A549 (cell line): ENCODE measurements around the gene MYO18B. TPM values are rescaled to one million over a fixed set of nuclear protein-coding genes. Genes with fewer than 3 reads are reported as not detected.

Experiments
- ATAC-seq, 2 experiments: fragments of 200-7000 bp in 1 of 2; fragments of >200 bp in 1 of 2; cut with Nextera tagmentation in 1 of 2; cut with Tn5 transposase in 1 of 2; 3 replicates each; pipeline versions ENCODE4 v1.8.0 to v1.9.1; 2018 to 2020; ENCODE audit warnings: mild to moderate bottlenecking in 1 of 2, moderate library complexity in 1 of 2
- CTCF ChIA-PET: fragments of 300-600 bp; sonication (Branson Sonifier 250); formaldehyde crosslinking; extraction: SDS; loops from one replicate; lab custom pipeline; 2021; ENCODE audit warnings: antibody characterized with exemption, inconsistent platforms; lab: Yijun Ruan, JAX
- POLR2A ChIA-PET: fragments of 350-600 bp; formaldehyde crosslinking; extraction: SDS; loops from one replicate; lab custom pipeline; 2021; ENCODE audit warnings: antibody characterized with exemption, inconsistent platforms; lab: Yijun Ruan, JAX
- DNase-seq, 2 experiments: peaks; one replicate each; pipeline versions ENCODE4 v3.0.0 to v3.0.0-alpha.2; 2011 to 2016; ENCODE audit warnings: low read depth in 1 of 2, low spot score in 1 of 2
- FAIRE-seq: peaks from 2 replicates; lab custom pipeline; 2011; peaks lifted over from hg19 to GRCh38; lab: Jason Lieb, UNC
- H3K27ac ChIP-seq, 2 experiments: fragments of >200 bp; sonication (Bioruptor Twin); formaldehyde crosslinking; 3 replicates each; pipeline ENCODE4 v1.5.1; 2016 to 2017
- H3K4me1 ChIP-seq: fragments of >200 bp; sonication (Bioruptor Twin); formaldehyde crosslinking; 3 replicates; pipeline ENCODE4 v1.6.1; 2016
- H3K4me2 ChIP-seq: fragments of >200 bp; sonication (Bioruptor Twin); formaldehyde crosslinking; 3 replicates; pipeline ENCODE4 v1.6.1; 2016
- H3K4me3 ChIP-seq: fragments of >200 bp; sonication (Bioruptor Twin); formaldehyde crosslinking; 3 replicates; pipeline ENCODE4 v1.5.1; 2016
- H3K9me3 ChIP-seq: fragments of >200 bp; sonication (Bioruptor Twin); formaldehyde crosslinking; 3 replicates; pipeline ENCODE4 v1.6.1; 2016
- ATOH8 ChIP-seq: fragments of 250-450 bp; sonication (Bioruptor Pico); IDR thresholded peaks from 2 replicates; pipeline ENCODE4 v1.5.0; 2020; ENCODE audit warnings: low read depth, mild to moderate bottlenecking, moderate library complexity
- CBX2 ChIP-seq: fragments of 200-600 bp; sonication (generic); IDR thresholded peaks from 2 replicates; pipeline ENCODE4 v1.6.1; 2016; ENCODE audit warnings: low read depth, mild to moderate bottlenecking, borderline replicate concordance
- CEBPB ChIP-seq, 2 experiments: fragments of >200 bp in 1 of 2; sonication (Bioruptor Twin) in 1 of 2; formaldehyde crosslinking in 1 of 2; IDR thresholded peaks; 2 replicates each; pipeline ENCODE4 v1.6.1; 2012 to 2016
- EHMT2 ChIP-seq: fragments of 200-600 bp; sonication (generic); IDR thresholded peaks from 2 replicates; pipeline ENCODE4 v1.6.1; 2016; ENCODE audit warnings: antibody characterized with exemption, low read depth, mild to moderate bottlenecking, moderate library complexity
- FOSL2 ChIP-seq, 2 experiments: fragments of 450-650 bp in 1 of 2; fragments of >200 bp in 1 of 2; sonication (Bioruptor Twin) in 1 of 2; formaldehyde crosslinking; IDR thresholded peaks; 2 replicates each; pipeline versions ENCODE4 v1.5.0 to v1.6.1; 2016 to 2020; ENCODE audit warnings: mild to moderate bottlenecking in 1 of 2, moderate library complexity in 1 of 2
- GATA3 ChIP-seq: IDR thresholded peaks from 2 replicates; pipeline ENCODE4 v1.6.1; 2012; ENCODE audit warnings: borderline replicate concordance
- HOXA7 ChIP-seq: fragments of 250-450 bp; sonication (Bioruptor Pico); IDR thresholded peaks from 2 replicates; pipeline ENCODE4 v1.5.0; 2020; ENCODE audit warnings: mild to moderate bottlenecking, moderate library complexity
- HOXB13 ChIP-seq: fragments of 250-450 bp; sonication (Bioruptor Pico); IDR thresholded peaks from 2 replicates; pipeline ENCODE4 v1.5.0; 2020; ENCODE audit warnings: low read depth, mild to moderate bottlenecking, moderate library complexity
- JUN ChIP-seq, 2 experiments: fragments of >200 bp; sonication (Bioruptor Twin); formaldehyde crosslinking; IDR thresholded peaks; 2 replicates in 1 of 2; 3 replicates in 1 of 2; pipeline ENCODE4 v1.6.1; 2016 to 2017
- MAZ ChIP-seq: fragments of 150-350 bp; IDR thresholded peaks from 2 replicates; pipeline ENCODE4 v1.6.1; 2014; ENCODE audit warnings: antibody characterized with exemption, low read depth, low read length, borderline replicate concordance
- NR3C1 ChIP-seq: fragments of >200 bp; sonication (Bioruptor Twin); formaldehyde crosslinking; IDR thresholded peaks from 3 replicates; pipeline ENCODE4 v1.6.1; 2017
- PBX3 ChIP-seq: IDR thresholded peaks from 2 replicates; pipeline ENCODE4 v1.6.1; 2012
- POLR2A ChIP-seq: IDR thresholded peaks from 2 replicates; pipeline ENCODE4 v1.6.1; 2012; ENCODE audit warnings: mild to moderate bottlenecking, low read length
- RFX5 ChIP-seq: fragments of 450-650 bp; IDR thresholded peaks from 2 replicates; pipeline ENCODE4 v1.7.1; 2014; ENCODE audit warnings: antibody characterized with exemption, mild to moderate bottlenecking, moderate library complexity
- RNF2 ChIP-seq: fragments of 200-600 bp; sonication (generic); IDR thresholded peaks from 2 replicates; pipeline ENCODE4 v1.6.1; 2016; ENCODE audit warnings: low read depth, mild to moderate bottlenecking, antibody characterized with exemption, moderate library complexity, borderline replicate concordance
- TFCP2L1 ChIP-seq: fragments of 250-450 bp; sonication (Bioruptor Pico); IDR thresholded peaks from 2 replicates; pipeline ENCODE4 v1.5.0; 2021; ENCODE audit warnings: mild to moderate bottlenecking
- TP53 ChIP-seq: fragments of 250-450 bp; sonication (Bioruptor Pico); IDR thresholded peaks from 2 replicates; pipeline ENCODE4 v1.5.0; 2021; ENCODE audit warnings: mild to moderate bottlenecking, moderate library complexity
- USF2 ChIP-seq: fragments of 450-650 bp; IDR thresholded peaks from 2 replicates; pipeline ENCODE4 v1.6.1; 2014; ENCODE audit warnings: antibody characterized with exemption
- ZC3H11A ChIP-seq: fragments of 450-650 bp; IDR thresholded peaks from 2 replicates; pipeline ENCODE4 v1.6.1; 2014; ENCODE audit warnings: antibody characterized with exemption, mild to moderate bottlenecking
- ZSCAN20 ChIP-seq: fragments of 250-450 bp; sonication (Bioruptor Pico); IDR thresholded peaks from 2 replicates; pipeline ENCODE4 v1.8.0; 2022; ENCODE audit warnings: mild to moderate bottlenecking, moderate library complexity
- WGBS: methylation state at CpG from one replicate; pipeline ENCODE4 v1.1.6; 2017; ENCODE audit errors: missing lambda C conversion rate; 5-methylcytosine and 5-hydroxymethylcytosine counted together
- polyA plus RNA-seq, 4 experiments: library from polyadenylated mRNA; depleted of rRNA in 3 of 4; stranded (reverse); fragments of >200 nt; fragmentation: RNase III in 1 of 4; extraction: RNeasy Plus Mini Kit Qiagen cat#74134 plus additional on column Dnase treatment in 1 of 4; gene quantifications; 2 replicates in 3 of 4; 3 replicates in 1 of 4; pipeline ENCODE4 v1.2.3, GENCODE V29; 2011 to 2017

The MYO18B gene
- polyA plus RNA-seq, 2 of the 4 experiments (the other 2 are of a cell fraction): 0.01 TPM

GRCh38 chr22:25895678-25896077 is 153.7 kb downstream of the MYO18B start:
- 30% methylated on average over 3 of the region's 3 CpGs for WGBS
- no peak for FAIRE-seq

GRCh38 chr22:25896098-25896497 is 154.1 kb downstream of the MYO18B start:
- CTCF ChIA-PET: interaction anchor here (0.9 to 2.0 kb wide), 4 partner anchors 8 to 436 kb away, joined by 3 to 5 read pairs (median 4); no protein-coding TSS in a partner anchor
- WGBS: 24% methylated on average over 4 of the region's 4 CpGs
- POLR2A ChIA-PET: no interaction called here
- Histone ChIP-seq H3K4me1 (no peaks in the 10 kb centered on the region), H3K9me3 (no peaks in the 10 kb centered on the region), H3K27ac (no peak overlapping the region), H3K4me3 (no peak overlapping the region), H3K4me2 (no peak overlapping the region)
- FAIRE-seq (no peak), DNase-seq (peak in 1 of 2 experiments; percentile 1), ATAC-seq (no peak)
- no peak for TF ChIP-seq GATA3

More at GRCh38 chr22:25895678-25896077, 153.7 kb downstream of the MYO18B start:
- ATAC-seq (no peak), DNase-seq (no peak)
- ChIA-PET POLR2A (no interaction called here), CTCF (interaction anchor here (0.7 to 2.0 kb wide), 5 partner anchors 9 to 436 kb away, joined by 3 to 5 read pairs (median 3); no protein-coding TSS in a partner anchor)
- Histone ChIP-seq H3K9me3 (no peaks in the 10 kb centered on the region), H3K4me1 (no peaks in the 10 kb centered on the region), H3K27ac (no peak overlapping the region), H3K4me3 (no peak overlapping the region), H3K4me2 (no peak overlapping the region)
- no peak for TF ChIP-seq EHMT2
- no peak for TF ChIP-seq POLR2A
- no peak for TF ChIP-seq HOXA7 (CRISPR knock-in tag)
- no peak for TF ChIP-seq ZSCAN20 (CRISPR knock-in tag)
- TF ChIP-seq ATOH8 (CRISPR knock-in tag): no peak
- TF ChIP-seq CBX2: no peak
- TF ChIP-seq CEBPB (IDR thresholded peaks at IDR 0.05): no peak
- no peak for TF ChIP-seq JUN (IDR thresholded peaks at IDR 0.05)
- no peak for TF ChIP-seq FOSL2 (IDR thresholded peaks at IDR 0.05)
- TF ChIP-seq FOSL2 (CRISPR knock-in tag; IDR thresholded peaks at IDR 0.05): no peak
- no peak for TF ChIP-seq HOXB13 (CRISPR knock-in tag)

GRCh38 chr22:25896592-25896991 is 154.6 kb downstream of the MYO18B start:
- ChIA-PET POLR2A (no interaction called here), CTCF (interaction anchor here (0.9 to 1.0 kb wide), 2 partner anchors 432 to 436 kb away, joined by 3 to 4 read pairs; no protein-coding TSS in a partner anchor)
- TF ChIP-seq NR3C1 (no peak), MAZ (no peak), ZC3H11A (no peak), FOSL2 (IDR thresholded peaks at IDR 0.05) (no peak), FOSL2 (CRISPR knock-in tag; IDR thresholded peaks at IDR 0.05) (no peak), RNF2 (no peak), TFCP2L1 (no peak), ZSCAN20 (CRISPR knock-in tag) (no peak), POLR2A (no peak), RFX5 (no peak), USF2 (no peak), PBX3 (no peak), TP53 (no peak)
- Histone ChIP-seq H3K4me1 (no peaks in the 10 kb centered on the region), H3K9me3 (no peaks in the 10 kb centered on the region), H3K4me2 (no peak overlapping the region), H3K27ac (no peak overlapping the region), H3K4me3 (no peak overlapping the region)
- ATAC-seq (no peak), DNase-seq (no peak), FAIRE-seq (no peak)
- WGBS: 0% methylated on average over 2 of the region's 2 CpGs
